GM21526 (cell line): ENCODE data around the gene ST3GAL4.
"Not testable (repeated sequence)": the region's sequence is repeated elsewhere in the genome, so short reads cannot be mapped to it uniquely, and the experiment has no call there.

Experiments
- ATAC-seq: cut with Tn5 transposase; IDR thresholded peaks from one replicate; pipeline ENCODE4 v1.9.1; 2021; ENCODE audit warnings: moderate library complexity; ENCODE audit not compliant: unreplicated experiment, low FRiP score

The ST3GAL4 gene

DNA sequence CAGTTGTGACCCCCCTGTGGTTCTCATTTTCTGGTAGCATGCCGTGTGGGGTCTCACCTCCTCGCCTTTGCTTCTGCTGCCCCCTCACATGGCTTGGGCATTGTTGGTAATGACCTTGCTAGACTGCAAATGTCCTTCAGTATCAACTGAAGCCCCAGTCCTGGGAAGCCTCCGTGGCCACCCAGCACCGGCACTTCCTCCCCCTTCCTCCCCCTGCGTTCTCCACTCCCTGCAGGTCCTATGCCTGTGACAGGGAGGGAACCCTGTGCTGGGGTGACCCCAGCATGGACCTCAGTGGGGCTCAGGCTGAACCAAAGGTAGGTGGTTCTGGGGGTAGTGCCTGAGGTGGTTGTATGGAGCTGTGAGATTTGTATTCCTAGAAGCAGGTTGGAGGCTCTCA is 5.9 kb downstream of the ST3GAL4 start:
- no peak for ATAC-seq

DNA sequence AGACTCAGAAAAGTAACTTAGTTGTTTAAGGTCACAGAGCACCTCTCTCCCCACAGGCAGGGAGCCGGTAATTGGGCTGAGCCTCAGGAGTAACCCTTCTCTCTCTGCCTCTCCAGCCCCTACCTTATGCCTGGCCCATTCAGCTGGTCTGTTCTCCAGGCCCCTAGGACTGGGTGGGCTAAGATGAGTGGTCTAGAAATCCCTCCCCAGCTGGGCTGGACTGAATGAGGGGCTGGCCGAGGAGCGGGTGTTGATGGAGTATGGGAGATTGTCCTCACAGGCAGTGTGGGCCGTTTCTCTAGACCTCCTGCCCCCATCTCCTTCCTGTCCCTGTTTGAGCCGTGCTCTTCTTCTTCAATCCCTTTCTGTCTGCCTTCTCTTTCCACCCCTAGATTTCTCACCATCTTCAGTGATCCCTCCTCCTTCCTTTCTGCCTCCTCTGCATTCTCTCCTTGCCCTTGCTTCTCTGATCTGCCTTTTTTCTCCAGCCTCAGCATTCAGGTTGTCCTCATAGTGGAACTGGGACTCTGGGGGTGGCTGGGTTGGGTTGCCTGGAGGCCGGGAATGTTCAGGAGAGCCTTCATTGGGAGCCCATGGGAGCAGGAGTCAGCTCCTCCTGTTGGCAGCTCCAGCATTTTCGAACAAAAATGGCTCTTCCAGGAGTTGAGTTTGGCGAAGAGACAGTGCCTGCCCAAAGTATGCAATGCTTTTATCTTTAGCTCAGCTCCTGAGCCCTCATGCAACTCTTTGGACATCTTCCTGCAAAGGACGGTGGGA is 7.6 kb downstream of the ST3GAL4 start:
- no peak for ATAC-seq

DNA sequence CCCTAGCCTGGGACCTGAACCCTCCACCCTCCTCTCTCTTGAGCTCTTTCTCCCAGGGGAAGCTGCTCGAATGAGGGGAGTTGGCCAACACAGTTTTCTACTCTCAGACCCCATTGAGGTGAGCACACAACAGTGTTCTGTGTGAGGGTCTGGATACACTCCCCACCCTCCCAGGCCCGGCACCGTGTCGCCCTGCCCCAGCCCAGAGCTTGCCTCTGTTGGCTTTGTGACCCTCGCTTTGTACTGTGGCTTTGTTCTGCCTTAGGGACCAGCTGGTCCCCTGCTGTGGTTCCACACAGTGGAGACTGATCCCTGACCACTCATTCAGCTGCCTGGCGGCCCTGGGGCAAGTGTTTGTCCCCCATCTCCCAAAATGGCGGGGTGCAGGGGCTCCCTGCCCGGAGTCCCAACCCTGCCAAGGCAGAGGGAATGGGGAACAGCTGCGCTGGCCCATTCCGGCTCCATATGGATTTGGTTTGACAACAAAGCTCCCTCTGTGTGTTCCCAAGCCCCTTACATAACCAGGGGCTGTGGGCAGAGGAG is 8.3 kb downstream of the ST3GAL4 start:
- no peak for ATAC-seq

DNA sequence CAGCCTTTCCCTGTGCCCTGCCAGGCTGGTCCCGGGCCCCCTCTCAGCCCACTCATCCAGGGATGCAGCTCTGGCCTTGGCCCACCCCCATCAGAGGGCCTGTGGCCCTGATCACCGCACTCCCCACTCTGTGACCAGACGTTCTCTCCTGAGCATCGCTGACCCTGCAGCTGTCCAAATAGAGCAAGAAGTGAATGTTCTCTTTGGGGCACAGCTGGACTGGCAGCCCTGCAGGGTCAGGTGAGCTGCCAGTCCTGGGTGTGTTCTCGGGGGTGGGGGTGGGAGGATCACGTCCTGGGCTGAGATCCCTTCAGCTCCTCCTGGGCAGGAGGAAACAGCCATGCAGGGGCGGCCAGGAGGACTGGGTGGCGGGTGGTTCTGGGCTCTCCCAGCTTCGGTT is 9.2 kb downstream of the ST3GAL4 start:
- ATAC-seq: not testable (repeated sequence)

- not testable (repeated sequence) for ATAC-seq
These were observed 10.0 kb downstream of the ST3GAL4 start for GRCh38 chr11:126365508-126365907.

GRCh38 chr11:126366064-126366822 is 10.8 kb downstream of the ST3GAL4 start:
- ATAC-seq: no peak

DNA sequence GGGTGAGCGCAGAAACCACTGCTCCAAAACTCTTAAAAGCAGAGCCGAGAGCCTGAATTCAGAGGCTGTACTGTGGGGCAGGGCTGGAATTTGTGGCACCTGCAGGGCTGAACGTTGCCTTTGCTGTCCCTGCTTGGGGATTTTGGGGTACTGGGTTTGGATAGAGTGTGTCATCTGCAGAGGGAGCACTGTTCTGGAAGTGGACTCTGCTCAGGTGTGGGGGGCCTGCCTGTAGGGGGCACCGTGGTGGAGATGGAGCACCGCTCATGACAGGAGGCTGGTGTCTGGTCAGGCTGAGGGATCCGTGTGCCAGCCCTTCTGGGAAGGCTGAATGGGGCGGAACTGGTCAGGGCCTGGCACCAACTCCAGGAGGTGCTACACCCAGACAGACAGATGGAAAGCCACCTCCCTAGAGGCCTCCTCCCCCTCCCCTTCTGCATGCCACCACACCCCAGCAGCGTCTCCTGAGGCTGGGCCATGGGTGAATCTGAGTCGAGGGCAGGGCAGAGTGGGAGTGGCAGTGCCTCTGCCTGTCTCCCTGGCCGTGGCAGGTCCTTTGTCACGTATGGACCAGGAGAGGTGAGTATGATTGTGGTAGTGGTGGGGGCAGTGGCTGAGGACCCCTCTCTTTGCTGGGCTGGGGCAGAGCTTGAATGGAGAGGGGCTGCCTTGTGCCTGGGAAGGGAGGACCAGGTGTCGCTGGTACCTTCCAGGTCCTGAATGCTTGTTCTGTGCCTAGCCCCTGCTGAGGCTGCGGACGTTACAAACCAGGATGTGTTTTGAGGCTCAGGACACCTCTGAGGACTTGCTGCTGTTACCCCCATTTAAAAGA is 11.6 kb downstream of the ST3GAL4 start:
- not testable (repeated sequence) for ATAC-seq

DNA sequence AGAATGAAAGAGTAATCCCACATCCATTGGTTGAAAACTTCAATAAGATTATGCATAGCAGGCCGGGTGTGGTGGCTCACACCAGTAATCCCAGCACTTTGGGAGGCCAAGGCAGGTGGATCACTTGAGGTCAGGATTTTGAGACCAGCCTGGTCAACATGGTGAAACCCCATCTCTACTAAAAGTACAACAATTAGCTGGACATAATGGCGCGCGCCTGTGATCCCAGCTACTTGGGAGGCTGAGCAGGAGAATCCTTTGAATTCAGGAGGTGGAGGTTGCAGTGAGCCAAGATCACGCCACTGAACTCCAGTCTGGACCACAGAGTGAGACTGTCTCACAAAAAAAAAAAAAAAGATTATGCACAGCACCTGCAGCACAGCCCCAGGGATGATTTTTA is 12.3 kb downstream of the ST3GAL4 start:
- not testable (repeated sequence) for ATAC-seq

DNA sequence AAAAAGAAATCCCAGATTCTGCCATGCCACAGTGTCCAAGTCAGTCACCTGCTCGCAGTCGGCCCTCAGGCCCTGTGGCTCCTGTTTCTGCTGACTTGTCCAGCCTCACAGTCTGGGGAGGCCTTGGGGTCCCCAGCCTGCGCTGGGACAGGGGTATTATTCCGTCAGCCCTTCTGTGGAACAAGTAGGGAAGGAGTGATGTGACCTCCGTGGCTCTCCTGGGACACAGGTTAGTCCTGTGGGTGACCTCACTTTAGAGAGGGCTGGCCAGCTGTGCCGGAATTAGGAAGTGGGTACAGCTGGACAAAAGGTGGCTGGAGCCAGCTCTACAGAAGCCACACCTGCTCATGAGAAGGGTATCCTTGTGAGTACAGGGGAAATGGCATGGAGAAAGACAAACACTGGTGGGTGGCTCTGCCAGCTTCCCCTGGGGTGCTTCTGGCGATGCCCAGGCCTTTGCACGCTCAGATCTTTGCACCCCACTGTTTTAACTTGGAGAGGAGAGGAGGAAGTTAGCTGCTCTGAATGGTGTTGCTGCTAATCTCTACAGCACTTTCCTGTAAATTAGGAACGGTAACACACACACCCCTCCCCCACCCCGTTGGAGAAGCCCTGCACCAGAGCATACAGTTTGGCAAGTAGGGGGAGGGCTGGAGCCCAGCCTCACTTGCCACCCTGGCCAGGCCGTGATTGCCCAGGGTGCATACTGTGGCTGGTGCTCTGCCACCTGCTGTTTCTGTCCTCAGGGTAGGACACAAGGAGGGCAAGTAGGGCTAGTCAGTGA is 13.0 kb downstream of the ST3GAL4 start:
- not testable (repeated sequence) for ATAC-seq

DNA sequence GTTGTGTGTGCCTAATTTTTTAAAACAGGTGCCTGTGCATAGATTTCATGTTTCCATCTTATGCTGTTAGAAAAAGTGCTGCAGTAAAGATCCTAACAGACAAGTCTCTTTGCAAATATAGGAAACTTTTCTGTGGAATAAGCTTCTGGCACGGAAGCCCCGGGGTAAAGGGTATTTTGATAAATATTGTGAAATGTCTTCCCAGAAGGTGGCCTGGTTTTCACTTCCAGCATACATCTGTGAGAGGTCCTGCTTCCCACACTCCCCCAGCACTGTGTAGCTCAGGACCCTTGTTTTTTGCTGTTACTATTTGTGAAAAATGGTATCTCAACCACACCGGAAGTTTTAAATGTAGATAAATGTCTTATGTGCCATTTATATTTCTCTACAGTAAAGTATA is 14.5 kb downstream of the ST3GAL4 start:
- no peak for ATAC-seq

DNA sequence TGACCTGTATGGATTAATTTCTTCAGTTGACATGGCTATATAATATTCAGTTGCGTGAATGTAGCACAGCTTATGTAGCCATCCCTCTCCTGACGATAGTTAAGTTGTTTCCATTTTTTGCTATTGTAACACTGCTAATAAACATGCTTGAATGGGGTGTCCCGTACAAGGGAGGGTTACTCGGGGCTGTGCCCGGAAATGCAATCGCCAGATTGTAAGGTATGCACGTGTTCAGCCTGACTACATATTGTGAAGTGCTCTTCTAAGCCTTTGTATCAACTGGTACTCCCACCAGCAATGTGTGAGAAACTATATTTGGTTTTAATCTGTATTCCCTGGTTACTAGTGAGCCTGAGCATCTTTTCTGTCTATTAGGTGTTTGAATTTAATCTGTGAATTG is 16.1 kb downstream of the ST3GAL4 start:
- ATAC-seq: no peak

GRCh38 chr11:126373389-126374066 is 18.0 kb downstream of the ST3GAL4 start:
- not testable (repeated sequence) for ATAC-seq

- not testable (repeated sequence) for ATAC-seq
These were observed 19.2 kb downstream of the ST3GAL4 start for GRCh38 chr11:126374562-126375300.

DNA sequence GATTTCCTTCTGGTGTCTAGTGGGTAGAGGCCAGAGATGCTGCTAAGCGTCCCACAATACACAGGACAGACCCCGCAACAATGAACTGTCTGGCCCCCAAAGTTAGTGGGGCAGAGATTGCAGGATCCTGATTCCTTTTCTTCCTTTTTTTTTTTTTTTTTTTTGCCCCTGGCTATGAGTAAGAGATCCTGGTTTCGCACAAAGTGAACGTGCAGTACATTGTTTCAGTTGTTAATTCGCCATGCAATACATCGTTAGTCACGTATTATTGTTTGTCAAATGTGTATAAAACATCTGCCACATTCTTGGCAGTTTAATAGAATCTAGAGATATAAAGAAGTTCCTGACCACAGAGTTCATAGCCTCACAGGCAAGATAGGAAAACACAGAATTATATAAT is 20.2 kb downstream of the ST3GAL4 start:
- ATAC-seq: no peak

GRCh38 chr11:126378763-126379162 is 23.3 kb downstream of the ST3GAL4 start:
- no peak for ATAC-seq

GRCh38 chr11:126380909-126381308 is 25.4 kb downstream of the ST3GAL4 start:
- no peak for ATAC-seq

DNA sequence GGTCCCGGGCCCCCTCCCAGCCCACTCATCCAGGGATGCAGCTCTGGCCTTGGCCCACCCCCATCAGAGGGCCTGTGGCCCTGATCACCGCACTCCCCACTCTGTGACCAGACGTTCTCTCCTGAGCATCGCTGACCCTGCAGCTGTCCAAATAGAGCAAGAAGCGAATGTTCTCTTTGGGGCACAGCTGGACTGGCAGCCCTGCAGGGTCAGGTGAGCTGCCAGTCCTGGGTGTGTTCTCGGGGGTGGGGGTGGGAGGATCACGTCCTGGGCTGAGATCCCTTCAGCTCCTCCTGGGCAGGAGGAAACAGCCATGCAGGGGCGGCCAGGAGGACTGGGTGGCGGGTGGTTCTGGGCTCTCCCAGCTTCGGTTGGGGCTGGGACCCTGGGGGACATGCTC is 26.5 kb downstream of the ST3GAL4 start:
- ATAC-seq: not testable (repeated sequence)

DNA sequence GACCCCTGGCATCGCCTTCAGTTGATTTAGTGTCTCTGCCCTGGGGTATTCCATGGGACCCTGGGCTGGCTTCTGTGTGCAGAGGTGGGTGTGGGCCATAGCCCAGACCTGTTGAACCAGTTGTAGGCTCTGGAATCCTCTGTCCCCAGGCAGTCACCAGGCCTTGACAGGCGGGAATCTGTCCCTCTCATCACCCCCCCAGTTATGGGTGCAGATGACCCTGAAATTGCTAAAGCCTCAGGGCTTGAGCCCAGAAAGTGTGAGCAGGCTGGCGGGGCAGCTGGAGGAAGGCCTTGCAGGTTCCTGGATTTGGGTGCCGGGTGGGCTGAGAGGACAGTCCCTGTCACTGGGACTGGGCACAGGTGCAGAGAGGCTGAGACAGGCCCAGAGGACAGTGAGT is 27.2 kb downstream of the ST3GAL4 start:
- not testable (repeated sequence) for ATAC-seq
